Measurements from ENCODE around the gene KIAA1143.

Gene KIAA1143

GRCh38 chr3:44761424-44762169 is at the start of gene KIAA1143, which contains the start of gene KIF15:
Gene KIAA1143, minus strand, starts transcription at chr3:44761619. Its CDS starts 17 bp downstream, at chr3:44761602.
Gene KIF15, plus strand, starts transcription at chr3:44761794. Its CDS starts 72 bp downstream, at chr3:44761866.
- peak; percentile 95 for DNase-seq (ENCODE audit: low read depth, low spot score)

- DNase-seq (ENCODE audit: low read depth, low spot score), result no peak
These were observed 44.5 kb upstream of the KIAA1143 start for GRCh38 chr3:44805960-44806359.

GRCh38 chr3:44803298-44803697 is 41.9 kb upstream of the KIAA1143 start:
- DNase-seq (ENCODE audit: low read depth, low spot score), result no peak

DNA sequence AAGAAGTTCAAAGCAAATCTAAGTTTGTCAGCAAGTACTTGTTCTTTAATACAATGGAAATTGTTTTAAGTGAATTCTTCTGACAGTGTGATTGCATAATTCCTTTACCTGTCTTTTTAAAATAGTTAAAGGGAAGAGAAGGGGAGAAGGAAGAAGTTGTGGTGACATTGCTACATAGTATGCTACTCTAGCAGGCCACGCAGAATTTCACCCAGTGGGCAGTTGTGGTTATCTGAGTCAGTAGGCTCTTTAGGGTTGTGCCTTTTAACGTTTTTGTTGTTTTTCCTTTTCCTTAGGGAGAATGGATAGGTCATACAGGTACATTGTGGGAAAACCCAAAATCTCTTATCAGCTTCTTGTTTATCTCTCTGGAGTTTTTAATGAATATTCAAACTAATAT is 40.6 kb upstream of the KIAA1143 start:
- no peak for DNase-seq (ENCODE audit: low read depth, low spot score)

DNA sequence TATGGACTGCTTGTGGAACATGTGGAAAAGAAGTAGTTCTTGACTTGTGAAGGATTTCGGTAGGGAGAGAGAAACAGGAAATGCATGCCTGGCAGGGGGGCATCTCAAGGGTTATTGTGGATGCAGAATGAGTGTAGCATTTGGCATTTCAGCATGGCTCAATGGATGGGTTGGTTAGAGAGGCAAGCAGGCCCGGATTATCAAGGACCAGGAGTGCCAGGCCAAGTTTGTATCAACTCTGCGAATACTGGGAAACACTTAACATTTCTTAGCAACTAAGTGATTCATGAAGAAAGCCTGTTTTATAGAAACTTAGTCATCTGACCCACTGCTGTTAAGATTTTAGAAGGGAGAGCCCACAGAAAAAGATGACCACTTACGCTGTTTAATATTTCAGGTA is 33.8 kb upstream of the KIAA1143 start:
- no peak for DNase-seq (ENCODE audit: low read depth, low spot score)

DNA sequence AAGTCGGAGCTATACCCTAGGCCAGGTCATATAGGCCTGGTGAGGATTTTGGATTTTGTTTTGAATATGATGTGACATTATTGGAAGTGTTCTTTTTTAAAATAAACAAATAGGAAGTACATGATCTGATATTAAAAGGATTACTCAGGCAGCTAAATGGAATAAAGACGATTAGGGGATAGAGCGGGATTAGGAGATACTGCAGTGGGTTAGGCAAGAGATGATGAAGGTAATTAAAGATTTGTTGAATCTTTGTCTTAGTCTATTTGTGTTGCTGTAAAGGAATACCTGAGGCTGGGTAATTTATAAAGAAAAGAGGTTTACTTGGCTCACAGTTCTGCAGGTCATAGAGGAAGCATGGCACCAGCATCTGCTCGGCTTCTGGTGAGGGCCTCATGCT is 21.5 kb upstream of the KIAA1143 start:
- no peak for DNase-seq (ENCODE audit: low read depth, low spot score)

DNA sequence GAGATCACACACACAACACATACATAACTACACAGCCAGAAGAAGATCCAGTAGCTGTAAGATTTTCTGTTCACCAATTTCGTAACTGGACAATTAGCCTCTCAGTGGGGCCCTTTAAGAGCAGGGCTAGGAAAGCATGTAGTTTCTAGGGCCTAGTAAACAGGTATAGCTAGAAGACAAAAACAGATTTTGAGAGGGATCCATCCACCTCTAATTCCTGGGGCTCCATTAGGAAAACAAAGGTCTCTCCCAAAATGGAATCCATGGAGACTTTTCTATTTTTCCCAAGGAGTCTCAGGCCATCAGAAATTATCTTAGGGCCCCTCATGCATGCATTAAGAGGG is 10.7 kb upstream of the KIAA1143 start:
- no peak for DNase-seq (ENCODE audit: low read depth, low spot score)

DNA sequence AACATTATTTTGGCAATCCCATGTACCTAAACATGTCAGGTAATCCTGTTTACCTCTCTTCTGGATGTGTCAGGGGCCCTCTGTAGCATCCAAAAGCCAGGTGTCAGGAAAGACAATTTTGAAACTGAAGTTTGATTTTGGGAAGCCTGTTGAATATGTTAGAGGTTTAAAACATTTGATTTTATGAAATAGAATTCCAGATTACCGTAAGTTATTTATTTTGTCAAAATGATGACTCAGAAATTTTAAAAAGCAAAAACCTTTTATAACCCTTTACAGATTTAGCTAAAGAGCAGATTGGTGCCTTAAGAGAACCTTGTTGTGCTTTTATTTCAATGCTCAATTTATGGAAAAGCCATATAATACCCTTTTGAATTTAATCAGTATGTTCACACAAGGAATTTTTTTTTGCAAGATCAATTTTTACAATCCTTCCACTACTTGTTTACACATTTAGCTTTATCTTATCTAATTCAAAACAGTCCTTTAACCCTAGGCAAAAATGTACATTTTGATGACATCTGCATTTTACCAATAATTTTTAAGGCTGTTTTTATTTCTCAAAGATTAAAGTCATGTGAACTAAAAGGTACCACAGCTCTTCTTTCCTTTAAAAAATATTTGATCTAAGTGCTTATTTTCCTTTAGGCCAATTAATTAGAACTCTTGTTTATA is 10.1 kb upstream of the KIAA1143 start:
- no peak for DNase-seq (ENCODE audit: low read depth, low spot score)

DNA sequence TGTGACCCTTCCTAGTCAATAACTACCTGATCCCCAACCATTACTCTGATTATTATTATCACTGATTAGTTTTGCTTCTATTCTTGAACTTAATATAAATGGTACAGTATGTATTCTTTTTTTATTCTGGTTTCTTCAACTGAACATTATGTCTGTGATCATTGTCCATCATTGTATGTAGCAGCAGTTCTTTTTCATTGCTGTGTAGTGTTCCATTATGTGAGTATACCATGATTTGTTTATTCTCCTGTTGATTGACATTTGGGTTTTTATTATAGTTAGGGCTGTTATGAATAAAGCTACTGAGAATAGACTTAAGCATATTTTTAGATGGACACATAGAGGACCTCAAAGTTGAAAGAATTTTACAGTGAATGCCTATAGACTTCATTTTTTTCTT is 2.8 kb upstream of the KIAA1143 start:
- DNase-seq (ENCODE audit: low read depth, low spot score), result no peak

GRCh38 chr3:44762690-44763089 is 1.3 kb upstream of the KIAA1143 start:
- no peak for DNase-seq (ENCODE audit: low read depth, low spot score)

DNA sequence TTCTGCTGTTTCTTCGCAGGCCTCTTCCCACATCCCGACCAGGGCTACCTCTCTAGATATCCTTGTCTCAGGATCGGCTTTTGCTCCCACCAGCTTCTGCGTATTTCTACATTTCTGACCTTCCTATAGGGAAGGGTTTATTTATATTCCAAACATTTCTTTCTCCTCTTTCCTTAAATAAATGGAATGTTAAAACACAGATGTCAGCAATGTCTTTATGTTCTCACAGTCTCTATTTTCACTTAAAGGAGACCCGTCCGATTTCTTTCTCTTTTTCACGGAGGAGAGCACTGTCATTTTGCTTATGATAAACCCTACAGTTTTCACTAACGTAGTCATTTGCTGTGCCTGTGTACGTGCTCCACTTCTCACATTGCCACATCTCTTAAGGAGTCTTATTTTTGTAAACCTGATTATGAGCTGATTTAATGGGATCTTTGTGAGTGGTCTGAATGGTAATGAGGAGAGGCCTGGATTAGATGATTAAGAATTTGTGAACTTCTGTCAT is 805 bp upstream of the KIAA1143 start:
- no peak for DNase-seq (ENCODE audit: low read depth, low spot score)

DNA sequence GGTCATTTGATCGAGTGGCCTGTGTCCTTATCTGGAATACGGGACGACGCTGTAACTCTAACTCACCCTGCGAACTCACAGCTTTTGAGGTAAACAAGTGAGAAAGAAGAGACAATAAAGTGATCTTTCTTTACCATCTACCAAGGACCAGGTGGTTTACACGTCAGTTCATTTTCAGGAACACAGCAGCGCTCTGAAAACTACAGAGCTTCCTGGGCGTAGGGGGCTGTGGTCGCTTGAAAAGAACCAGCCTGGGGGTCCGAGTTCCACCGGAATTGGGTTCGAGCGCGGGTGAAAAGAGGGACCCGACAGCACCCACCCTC is 357 bp downstream of the KIAA1143 start:
- DNase-seq (ENCODE audit: low read depth, low spot score), result no peak

- no peak for DNase-seq (ENCODE audit: low read depth, low spot score)
These were observed 26.7 kb downstream of the KIAA1143 start for GRCh38 chr3:44734646-44735168.

- peak; percentile 67 for DNase-seq (ENCODE audit: low read depth, low spot score)
These were observed 32.0 kb downstream of the KIAA1143 start, which contains the start of gene ZNF501 for GRCh38 chr3:44729384-44729910. Gene ZNF501, plus strand, starts transcription at chr3:44729635. Its CDS starts 4,787 bp downstream, at chr3:44734422.

DNA sequence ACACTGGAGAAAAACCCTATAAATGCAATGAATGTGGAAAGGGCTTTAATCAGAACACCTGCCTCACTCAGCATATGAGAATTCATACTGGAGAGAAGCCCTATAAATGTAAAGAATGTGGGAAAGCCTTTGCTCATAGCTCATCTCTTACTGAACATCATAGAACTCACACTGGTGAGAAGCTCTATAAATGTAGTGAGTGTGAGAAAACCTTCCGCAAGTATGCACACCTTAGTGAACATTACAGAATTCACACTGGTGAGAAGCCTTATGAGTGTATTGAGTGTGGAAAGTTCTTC is 39.4 kb downstream of the KIAA1143 start:
- DNase-seq (ENCODE audit: low read depth, low spot score), result no peak

GRCh38 chr3:44721231-44722102 is 40.0 kb downstream of the KIAA1143 start:
- DNase-seq (ENCODE audit: low read depth, low spot score), result no peak

- DNase-seq (ENCODE audit: low read depth, low spot score), result peak; percentile 21
These were observed 48.9 kb downstream of the KIAA1143 start, which contains the start of gene ZNF502 for GRCh38 chr3:44712455-44713075. Gene ZNF502, plus strand, starts transcription at chr3:44712660. Its CDS starts 7,602 bp downstream, at chr3:44720262.
